HG03139 (cell line): ENCODE results near the gene NOTCH2.
"Not testable (repeated sequence)": the region's sequence is repeated elsewhere in the genome, so short reads cannot be mapped to it uniquely, and the experiment has no call there.

Source experiments
- ATAC-seq: cut with Tn5 transposase; IDR thresholded peaks from one replicate; pipeline ENCODE4 v1.9.1; 2021; ENCODE audit not compliant: unreplicated experiment

NOTCH2 gene

DNA sequence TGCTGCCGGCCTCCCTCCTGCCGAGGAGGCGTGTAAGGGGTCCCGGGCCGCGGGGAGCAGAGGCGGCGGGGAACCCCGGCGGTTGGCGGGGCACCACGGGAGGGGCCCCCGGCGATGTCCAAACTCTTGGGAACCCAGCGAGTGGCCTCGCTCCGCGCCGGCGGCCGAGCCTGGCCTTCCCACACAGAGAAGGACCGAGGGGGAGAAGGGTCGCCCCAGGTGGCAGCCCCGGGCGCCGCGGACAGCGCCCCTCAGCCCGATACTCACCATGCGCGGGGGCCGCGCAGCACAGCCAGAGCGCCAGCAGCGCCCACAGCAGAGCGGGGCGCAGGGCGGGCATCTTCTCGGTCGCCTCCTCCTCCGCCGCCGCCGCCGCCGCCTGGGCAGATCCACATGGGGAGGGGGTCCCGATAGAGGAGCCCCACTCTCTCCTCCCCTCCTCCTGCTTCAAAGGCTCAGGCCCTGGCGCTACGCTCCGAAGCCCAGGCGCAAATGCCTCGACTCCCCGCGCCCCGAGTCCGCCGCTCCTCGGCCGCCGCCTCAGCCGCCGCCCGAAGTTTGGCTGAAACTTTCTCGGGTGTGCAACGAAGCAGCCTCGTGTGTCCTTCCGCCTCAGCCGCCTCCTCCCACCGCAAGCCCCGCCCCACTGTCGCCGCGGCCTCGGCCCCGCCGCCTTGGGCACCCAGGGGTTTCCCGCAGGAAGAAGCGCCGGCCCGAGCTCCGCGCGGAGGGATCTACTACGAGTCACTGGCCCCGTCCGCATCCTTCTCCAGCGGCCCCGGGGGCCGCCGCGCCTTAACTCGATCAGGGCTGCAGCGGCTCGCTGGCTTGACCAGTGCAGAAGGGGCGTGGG is at the start of gene NOTCH2:
Gene NOTCH2 (minus strand): TSS at position 596 of the 853 bp plus-strand sequence. CDS start 256 bp downstream, at position 340.
- ATAC-seq = not testable (repeated sequence)

DNA sequence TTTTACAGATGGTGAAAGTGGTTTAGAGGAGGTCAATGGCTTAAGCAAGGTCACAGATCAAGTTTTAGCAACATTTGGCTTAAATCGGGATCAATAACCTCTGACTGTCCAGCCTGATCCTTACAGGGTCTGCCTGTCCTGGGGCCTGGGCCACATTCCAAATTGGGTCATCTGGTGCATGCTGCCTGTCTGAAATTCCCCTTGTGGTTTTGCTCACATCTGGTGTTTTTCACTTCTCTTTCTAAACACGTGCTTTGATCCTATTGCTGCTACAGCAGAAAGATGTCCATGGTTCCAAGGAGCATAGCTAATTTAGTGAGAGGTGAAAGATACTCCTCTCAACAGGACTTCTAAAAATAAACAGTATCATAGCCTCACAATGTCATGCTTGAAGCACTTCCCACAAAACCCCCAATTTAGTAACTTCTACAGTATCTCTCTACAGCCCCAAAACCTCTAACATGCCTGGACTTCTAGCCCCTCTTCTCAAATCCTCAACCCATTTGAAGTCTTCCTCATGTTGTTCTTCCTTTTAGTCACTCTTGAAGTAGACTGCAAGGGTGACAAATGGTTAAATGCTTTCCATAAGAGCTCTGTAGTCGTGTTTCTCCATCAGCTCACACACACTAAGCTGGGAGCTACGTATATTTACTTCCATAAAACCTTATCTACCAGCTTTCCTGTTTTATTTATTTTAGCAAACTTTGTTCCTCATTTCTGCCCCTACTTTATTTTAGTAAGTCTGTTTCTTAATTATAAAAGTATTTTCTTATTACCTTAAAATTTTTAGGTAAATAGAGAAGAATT is 48.1 kb upstream of the NOTCH2 start:
- ATAC-seq = not testable (repeated sequence)

DNA sequence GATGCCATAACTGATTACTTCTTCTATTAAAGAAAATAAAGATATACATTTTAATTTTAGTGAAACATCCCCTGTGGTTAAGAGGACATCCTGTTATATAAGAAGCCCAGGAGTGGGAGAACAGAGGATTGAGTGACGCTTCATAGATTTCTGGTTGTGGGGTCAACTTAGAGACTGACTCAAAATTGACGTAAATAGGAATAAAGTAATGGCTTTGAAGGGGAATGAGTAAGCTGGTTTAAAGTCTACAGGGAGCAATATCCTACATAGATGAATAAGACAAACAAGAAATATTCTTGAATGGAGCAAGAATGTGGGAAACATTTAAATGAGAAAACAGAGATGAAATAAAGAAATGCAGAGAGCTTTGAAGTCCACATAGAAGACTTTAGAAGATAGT is 46.6 kb upstream of the NOTCH2 start:
- ATAC-seq = not testable (repeated sequence)

DNA sequence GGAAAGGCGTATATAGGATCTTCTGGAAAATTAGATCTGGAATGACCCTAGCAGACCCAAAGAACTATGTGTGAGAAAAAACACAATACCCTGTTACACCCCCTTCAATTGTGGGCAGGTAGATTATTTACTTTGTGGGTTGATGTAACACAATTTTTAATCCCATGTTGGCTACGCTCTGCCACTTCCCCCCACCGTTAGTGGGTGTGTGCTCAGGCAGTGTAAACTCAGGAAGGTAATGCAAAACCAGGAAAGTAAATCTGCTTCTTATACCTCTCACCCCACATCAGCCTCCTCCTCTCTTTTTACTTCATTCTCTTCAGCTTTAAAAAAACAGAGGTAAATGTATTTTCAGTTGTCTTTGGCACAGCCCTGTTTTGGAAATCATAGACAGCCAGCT is 43.7 kb upstream of the NOTCH2 start:
- ATAC-seq = not testable (repeated sequence)

DNA sequence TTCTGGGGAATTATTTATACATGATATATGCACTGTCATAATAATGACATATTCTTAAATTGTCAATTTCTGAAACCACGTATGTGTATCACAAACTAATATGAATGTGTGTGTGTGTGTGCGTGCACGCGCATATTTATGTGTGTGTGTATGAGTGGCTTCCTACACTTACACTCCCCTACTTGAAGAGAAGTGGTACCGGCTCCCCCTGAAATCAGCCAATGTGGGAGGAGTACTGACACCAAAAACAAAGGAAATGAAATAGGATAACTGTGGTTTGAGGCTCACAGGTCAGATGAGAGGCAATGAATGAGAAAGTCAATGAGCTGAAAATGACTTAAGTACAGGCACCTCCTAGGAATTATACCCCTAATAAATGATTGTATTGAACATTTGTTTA is 42.8 kb upstream of the NOTCH2 start:
- not testable (repeated sequence) for ATAC-seq

DNA sequence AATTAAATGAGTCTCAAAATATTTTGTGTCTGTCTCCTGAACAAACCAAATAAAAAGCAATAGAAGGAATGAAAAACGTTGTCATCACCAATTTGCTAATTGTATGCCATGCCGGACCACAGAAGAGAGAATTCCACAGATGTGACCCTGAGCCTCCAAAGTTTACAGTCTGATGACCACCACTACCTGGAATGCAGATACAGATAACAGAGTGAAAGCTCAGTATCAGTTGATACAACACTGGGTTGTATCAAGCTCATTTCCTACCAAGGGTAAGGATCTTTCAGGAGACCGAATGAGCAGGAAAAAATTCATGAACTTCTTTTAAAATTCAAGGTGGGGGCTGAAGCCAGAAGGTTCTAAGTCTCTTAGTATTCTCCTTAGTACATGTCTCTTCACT is 42.3 kb upstream of the NOTCH2 start:
- ATAC-seq = not testable (repeated sequence)

DNA sequence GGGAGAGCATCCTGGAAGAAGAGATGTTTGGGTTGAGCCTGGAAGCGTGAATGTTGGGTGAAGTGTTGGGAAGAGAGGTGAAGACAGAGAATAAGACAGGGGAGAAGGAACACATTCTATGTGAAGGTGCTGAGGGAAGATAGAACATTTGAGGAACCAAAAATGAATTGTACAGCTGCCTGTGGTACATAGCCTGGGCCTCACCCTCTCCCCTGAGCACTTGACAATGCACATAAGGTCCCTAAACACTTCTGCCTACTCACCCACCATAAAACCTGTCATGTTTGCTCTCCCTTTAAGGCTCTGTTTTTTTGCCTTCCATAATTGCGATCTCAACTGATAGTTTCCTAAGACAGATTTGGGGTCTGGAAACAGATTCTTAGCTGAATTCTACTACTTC is 41.5 kb upstream of the NOTCH2 start:
- ATAC-seq = not testable (repeated sequence)

DNA sequence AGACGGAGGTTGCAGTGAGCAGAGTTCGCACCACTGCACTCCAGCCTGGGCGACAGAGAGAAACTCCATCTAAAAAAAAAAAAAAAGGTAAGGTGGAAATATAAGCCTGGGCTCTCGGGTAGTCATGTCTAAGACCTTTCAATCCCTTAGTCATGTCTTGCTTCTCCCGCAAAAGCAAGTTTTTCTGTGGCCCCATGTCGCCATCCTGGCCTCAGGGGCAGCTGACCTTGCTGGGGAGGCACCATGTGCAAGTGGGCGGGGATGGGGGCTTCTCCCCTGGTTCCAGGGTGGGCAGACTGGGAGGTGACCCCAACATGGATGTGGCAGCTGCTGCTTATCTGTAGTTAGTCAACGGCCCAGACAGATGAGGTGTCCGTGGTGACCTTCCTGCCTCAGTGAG is 40.2 kb upstream of the NOTCH2 start:
- not testable (repeated sequence) for ATAC-seq

DNA sequence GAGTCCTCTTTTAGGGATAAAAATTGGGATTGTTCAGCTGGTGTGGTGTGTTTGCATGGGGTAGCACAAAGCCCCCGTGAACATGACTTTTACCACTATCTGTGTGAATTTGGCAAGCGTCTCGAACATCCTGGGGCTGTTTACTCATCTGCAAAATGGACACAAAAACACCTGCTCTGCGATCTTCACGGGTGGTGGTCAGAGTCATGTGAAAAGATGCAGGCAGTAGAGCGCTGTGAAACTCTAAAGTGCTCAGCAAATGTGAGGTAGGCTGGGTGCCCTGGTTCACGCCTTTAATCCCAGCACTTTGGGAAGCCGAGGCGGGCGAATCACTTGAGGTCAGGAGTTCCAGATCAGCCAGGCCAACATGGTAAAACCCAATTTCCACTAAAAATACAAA is 39.7 kb upstream of the NOTCH2 start:
- ATAC-seq = not testable (repeated sequence)

DNA sequence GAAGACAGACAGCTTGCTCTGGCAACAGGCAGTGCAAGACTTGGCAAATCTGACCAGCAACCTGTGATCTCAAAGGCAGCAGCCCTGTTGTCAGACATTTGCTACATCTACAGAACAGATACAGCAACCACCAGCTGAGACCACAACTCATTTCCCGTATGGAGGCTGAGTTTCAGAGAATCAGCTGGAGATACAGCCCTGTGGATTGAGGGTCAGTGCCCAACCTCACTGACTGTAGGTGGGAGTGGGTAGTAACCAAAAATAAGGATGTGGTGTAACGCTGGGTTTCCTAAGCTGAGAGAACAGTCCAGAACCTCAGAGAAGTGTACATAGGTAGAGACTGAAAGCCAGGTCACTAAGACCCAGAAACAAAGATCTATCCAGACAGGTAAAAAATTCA is 35.8 kb upstream of the NOTCH2 start:
- not testable (repeated sequence) for ATAC-seq

DNA sequence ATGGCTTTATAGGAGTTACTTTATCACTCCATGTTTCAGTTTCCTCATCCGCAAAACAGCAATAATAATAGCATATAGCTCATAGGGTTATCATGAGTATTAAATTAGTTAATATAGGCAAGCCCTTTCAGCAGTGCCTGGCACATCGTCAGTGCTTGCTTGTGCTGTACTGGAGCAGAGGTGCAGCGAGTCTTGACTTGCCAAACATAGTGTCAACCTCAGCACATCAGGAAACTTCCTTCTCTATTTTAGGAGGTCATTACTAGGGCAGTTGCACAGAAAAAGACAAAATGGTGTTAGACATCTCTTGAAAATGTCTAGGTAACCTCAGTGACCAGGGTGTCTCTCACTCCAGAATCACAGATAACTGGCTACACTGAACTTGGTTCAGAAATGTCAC is 34.3 kb upstream of the NOTCH2 start:
- ATAC-seq = not testable (repeated sequence)

DNA sequence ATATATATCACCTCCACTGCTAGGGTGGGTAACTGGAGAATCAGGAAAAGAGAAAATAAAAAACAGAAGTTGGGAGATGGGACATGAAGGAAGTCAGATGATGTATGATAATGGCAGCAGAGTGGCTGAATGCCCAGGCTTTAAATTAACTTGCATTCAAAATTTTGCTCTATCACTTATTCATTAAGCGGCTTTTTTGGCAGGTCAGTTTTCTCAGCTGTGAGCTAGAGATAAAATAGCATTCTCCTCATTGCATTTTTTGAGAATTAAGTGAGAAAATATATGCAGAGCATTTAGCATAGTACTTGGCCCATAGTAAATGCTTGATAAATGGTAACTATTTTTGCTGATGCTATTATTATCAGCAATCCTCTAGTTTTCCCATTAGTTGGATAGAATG is 32.1 kb upstream of the NOTCH2 start:
- ATAC-seq = not testable (repeated sequence)

DNA sequence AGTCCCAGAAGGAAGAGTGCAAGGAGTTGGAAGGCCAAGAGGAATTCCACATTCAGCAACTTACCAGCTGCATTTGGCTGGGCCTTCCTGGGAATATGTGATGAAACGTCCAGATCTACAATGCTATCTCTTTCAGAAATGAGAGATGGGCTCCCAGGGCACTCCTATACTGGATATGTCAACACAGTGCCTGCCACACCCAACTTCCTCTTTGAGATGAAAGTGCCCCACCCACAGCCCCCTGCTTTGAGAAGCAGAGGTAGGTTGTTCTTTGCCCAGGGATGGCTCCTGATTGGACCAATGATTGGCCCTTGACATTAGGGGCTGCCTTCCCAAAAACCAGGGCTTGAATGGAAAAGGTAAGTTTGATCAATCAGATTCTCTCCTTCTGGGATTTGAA is 31.1 kb upstream of the NOTCH2 start:
- ATAC-seq = not testable (repeated sequence)

DNA sequence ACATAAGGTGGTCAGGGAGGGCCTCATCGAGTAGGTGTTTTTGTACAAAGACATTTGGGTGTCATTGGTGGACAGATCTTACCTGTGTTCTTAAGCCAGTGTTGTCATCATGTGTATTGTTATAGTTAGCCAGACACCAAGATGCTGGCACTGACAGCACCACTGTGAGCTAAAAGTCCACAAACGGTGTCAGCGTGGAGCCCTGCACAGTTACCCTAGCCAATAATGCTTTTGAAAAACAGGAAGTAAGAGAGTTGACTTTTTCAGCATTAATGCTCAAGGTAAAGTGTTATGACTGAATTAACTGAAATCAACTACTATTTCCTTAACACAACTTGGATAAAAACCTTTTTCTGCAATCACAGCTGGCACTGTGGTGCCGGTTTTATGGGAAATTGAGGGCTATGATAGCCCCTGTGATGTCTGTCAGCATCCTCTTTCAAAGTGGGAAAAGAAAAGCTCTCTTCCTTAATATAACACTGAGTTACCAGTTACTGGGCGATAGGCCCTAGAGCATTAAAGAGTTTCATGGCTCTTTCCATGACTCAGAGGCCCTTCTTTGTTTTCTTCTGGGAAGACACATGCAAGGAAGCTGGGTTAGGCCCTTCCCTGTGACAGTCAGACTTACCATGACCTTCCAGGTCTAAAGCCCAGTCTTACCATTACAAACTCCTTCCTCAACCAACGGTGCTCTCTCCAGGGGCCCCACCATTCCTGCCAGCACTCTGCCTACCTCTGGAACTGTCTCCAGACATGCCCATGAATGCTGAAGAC is 29.7 kb upstream of the NOTCH2 start:
- not testable (repeated sequence) for ATAC-seq

DNA sequence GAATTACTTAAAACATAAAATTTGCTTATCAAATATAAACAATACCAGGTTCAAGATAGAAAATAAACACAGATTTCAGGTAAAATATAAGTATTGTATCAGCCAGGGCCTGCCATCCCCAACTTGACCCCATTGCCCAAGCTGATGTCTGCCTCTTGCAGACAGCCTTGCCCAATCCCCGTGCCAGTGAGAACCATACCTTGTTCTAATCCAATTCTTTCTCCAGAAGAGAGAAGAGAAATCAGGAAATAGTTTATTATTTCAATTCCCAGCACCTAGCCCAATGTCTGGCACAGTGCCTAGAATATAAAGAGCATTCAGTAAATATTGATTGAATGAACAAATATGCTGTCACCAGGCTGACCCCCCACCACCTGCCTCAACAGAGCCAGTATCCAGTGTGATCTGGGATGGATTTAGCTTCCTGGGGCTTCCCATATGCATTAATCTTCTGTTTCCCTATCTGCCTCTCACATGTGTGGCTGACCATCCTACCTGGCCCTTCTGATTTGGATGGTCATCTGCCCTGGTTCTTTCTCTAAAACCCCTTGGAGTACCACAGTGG is 27.6 kb upstream of the NOTCH2 start:
- not testable (repeated sequence) for ATAC-seq

DNA sequence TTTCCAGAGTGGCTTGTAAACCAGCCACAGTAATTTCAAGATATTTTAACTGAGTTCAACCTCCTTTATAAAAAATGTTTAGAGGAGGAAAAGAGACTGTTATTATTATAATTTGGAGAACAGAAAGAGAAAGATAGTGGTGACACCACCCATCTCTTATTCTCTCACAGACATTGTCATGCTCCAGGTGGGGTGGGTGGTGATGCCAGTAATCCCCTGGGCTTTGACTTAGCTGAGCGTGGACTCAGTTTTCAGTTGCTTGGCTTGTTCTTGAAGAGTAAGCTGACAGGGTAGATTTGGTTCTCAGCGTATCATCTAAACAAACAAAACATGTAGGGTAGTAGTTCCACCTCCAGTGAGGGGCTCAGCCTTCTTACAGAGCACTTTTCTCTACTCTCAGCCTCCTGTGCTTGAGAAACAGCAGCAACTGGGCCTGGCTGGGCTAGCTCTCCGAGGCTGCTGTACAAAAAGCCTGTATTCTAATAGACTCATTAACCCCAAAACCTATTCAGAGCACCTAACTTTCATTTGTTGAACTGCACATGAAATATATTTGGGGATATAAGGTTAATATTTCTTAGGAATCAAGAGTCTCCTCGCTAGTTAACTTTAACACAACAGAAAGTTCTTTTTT is 24.2 kb upstream of the NOTCH2 start:
- not testable (repeated sequence) for ATAC-seq

DNA sequence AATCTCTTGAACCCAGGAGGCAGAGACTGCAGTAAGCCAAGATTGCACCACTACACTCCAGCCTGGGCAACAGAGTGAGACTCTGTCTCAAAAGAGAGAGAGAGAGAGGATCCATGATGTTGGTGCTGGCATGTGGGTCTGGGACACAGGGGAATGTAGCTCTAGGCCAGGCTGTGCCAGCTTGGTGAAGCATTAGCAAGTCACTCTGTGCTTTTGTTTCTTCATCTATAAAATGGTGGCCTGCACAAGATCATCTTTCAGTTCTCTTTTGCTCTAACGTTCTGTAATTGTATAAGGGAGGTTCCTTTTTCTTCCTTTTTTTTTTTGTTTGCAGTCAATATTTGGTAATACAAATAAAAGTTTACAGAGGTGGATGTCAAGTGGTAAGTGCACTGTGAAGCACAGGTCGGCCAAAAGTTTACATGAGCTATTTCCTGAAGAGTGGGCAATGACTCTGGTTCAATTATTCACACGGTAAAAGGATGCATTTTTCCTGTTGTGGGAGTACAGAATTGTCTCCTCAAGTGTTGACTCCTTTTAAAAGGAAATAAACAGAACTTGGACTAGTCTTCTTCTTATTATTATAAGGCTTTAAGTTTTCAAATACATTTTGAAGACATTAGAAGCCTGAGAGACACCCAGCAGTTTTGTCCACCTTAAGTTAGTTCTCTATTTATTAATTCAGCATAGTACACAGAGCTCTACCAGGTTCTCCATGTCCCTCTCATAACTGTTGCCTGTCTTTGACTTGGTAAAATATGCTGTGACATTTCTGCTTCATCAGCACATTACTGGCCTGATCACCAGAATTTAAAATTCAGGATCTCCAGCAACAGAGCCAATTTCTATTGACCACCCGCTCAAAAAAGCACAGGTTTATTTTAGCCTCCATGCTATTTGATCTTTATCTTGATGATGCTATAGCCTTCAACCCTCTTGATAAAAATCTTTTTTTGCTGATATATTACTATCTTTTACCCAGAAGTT is 23.1 kb upstream of the NOTCH2 start:
- ATAC-seq = not testable (repeated sequence)

DNA sequence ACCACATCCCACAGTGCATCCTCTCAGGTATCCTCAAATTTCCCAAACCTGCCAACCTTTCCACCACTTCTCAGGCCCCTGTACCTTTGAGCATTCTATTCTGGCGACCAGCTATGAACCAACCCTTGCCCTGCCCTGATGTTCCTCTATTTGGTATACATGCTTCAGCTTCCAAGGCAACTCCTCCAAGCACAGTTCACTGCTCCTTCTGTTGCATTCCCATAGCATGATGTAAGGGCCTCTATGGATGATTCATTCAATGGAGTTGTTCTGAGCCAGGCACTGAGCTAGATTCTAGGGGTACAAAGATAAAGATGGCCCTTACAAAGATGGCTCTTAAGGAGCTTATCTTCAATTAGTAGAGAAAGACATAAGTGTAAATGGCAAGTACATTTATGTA is 21.4 kb upstream of the NOTCH2 start:
- ATAC-seq = not testable (repeated sequence)

DNA sequence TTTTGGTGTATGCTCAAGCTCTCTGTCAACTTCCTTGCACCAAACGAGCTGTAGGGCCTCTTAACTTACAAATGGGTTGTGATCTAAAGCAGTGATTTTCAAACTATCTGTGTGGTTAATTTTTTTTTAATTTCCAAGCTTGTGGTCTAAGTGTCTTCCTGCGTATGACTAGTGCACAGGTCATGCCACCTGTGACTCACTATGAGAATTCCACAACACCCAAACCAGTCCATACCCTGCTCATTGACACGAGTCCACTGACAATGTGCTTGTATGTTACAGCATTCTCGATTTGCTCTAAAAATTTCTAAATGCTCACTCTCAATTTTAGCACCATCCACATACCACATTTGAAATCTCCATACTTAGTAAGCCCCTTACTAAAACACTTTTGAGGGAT is 18.5 kb upstream of the NOTCH2 start:
- not testable (repeated sequence) for ATAC-seq
